SK-N-SH (cell line): ENCODE results near the gene PHLDB2. TPM values are rescaled to one million over a fixed set of nuclear protein-coding genes. Genes with fewer than 3 reads are reported as not detected.

Source experiments
- CTCF ChIA-PET: fragments of 300-600, 350-600 bp; formaldehyde crosslinking; extraction: SDS; loops from one replicate; lab custom pipeline; 2021; lab: Yijun Ruan, JAX
- POLR2A ChIA-PET: fragments of 350-600 bp; sonication (Branson Sonifier 250); formaldehyde crosslinking; extraction: SDS; loops from one replicate; lab custom pipeline; 2020; ENCODE audit warnings: antibody characterized with exemption, inconsistent platforms; lab: Yijun Ruan, JAX
- DNase-seq: peaks from one replicate; pipeline ENCODE4 v3.0.0; 2012
- H2AFZ ChIP-seq: fragments of 200-600 bp; sonication (generic); 2 replicates; pipeline ENCODE4 v1.8.1; 2016; ENCODE audit warnings: antibody characterized with exemption, mild to moderate bottlenecking, low read depth
- H3F3A ChIP-seq: fragments of 200-600 bp; sonication (generic); replicated peaks from 2 replicates; pipeline ENCODE3; 2016; ENCODE audit warnings: antibody characterized with exemption, mild to moderate bottlenecking; ENCODE audit not compliant: insufficient read depth
- H3K27ac ChIP-seq, 2 experiments: fragments of 200-500 bp in 1 of 2; fragments of 200-600 bp in 1 of 2; sonication (Bioruptor generic) in 1 of 2; sonication (generic), shearing (Covaris generic) in 1 of 2; 2 replicates each; pipeline versions ENCODE4 v1.5.1 to v1.6.1; 2014 to 2016; ENCODE audit warnings: low read depth in 2 of 2, inconsistent platforms in 1 of 2, low read length in 1 of 2, mild to moderate bottlenecking in 1 of 2, mixed read lengths in 1 of 2
- H3K27me3 ChIP-seq: fragments of 200-600 bp; sonication (generic), shearing (Covaris generic); 2 replicates; pipeline ENCODE4 v1.6.1; 2016; ENCODE audit warnings: mixed run types; ENCODE audit not compliant: insufficient read depth
- H3K36me3 ChIP-seq, 2 experiments: fragments of 200-500 bp in 1 of 2; fragments of 200-600 bp in 1 of 2; sonication (Bioruptor generic) in 1 of 2; sonication (generic) in 1 of 2; replicated peaks in 1 of 2; 2 replicates each; pipeline versions ENCODE3 to v1.5.1; 2014 to 2016; ENCODE audit warnings: low read length in 1 of 2, mild to moderate bottlenecking in 1 of 2; ENCODE audit not compliant: insufficient read depth in 2 of 2, control insufficient read depth in 1 of 2
- H3K4me1 ChIP-seq, 2 experiments: fragments of 200-500 bp in 1 of 2; fragments of 200-600 bp in 1 of 2; sonication (Bioruptor generic) in 1 of 2; sonication (generic), shearing (Covaris generic) in 1 of 2; 2 replicates each; pipeline versions ENCODE4 v1.5.1 to v1.6.1; 2014 to 2016; ENCODE audit warnings: low read depth in 1 of 2, low read length in 1 of 2, mixed run types in 1 of 2; ENCODE audit not compliant: insufficient read depth in 2 of 2, control insufficient read depth in 1 of 2
- H3K4me2 ChIP-seq: fragments of 200-600 bp; sonication (generic), shearing (Covaris generic); 2 replicates; pipeline ENCODE4 v1.6.1; 2017; ENCODE audit warnings: mixed run types
- H3K4me3 ChIP-seq, 2 experiments: fragments of 200-500 bp in 1 of 2; fragments of 200-600 bp in 1 of 2; sonication (Bioruptor generic) in 1 of 2; sonication (generic), shearing (Covaris generic) in 1 of 2; 2 replicates each; pipeline versions ENCODE4 v1.5.1 to v1.8.1; 2014 to 2016; ENCODE audit warnings: low read depth in 2 of 2, inconsistent platforms in 1 of 2, low read length in 1 of 2, mild to moderate bottlenecking in 1 of 2, mixed read lengths in 1 of 2, moderate library complexity in 1 of 2
- H3K79me2 ChIP-seq: fragments of 200-600 bp; sonication (generic); 2 replicates; pipeline ENCODE4 v1.8.1; 2017; ENCODE audit warnings: mild to moderate bottlenecking; ENCODE audit not compliant: insufficient read depth
- H3K9ac ChIP-seq: fragments of 200-600 bp; sonication (generic); 2 replicates; pipeline ENCODE4 v1.6.1; 2017; ENCODE audit warnings: mixed run types
- H3K9me2 ChIP-seq: fragments of 200-600 bp; sonication (generic); 2 replicates; pipeline ENCODE4 v1.6.1; 2017; ENCODE audit warnings: mixed run types
- H3K9me3 ChIP-seq: fragments of 200-600 bp; sonication (generic); 2 replicates; pipeline ENCODE4 v1.6.1; 2017; ENCODE audit warnings: mixed run types, mild to moderate bottlenecking, moderate library complexity
- H4K20me1 ChIP-seq: fragments of 200-600 bp; sonication (generic); 2 replicates; pipeline ENCODE4 v1.6.1; 2017; ENCODE audit warnings: mild to moderate bottlenecking, mixed run types; ENCODE audit not compliant: insufficient read depth
- CHD2 ChIP-seq: fragments of 150-350 bp; IDR thresholded peaks from 2 replicates; pipeline ENCODE4 v1.6.1; 2018; ENCODE audit warnings: low read length; ENCODE audit not compliant: partially characterized antibody
- CTCF ChIP-seq: fragments of 200-600 bp; sonication (generic); IDR thresholded peaks from 2 replicates; pipeline ENCODE4 v1.6.1; 2017; ENCODE audit warnings: antibody characterized with exemption, mild to moderate bottlenecking, moderate library complexity
- ELF1 ChIP-seq: IDR thresholded peaks from 2 replicates; pipeline ENCODE4 v1.4.0; 2012
- EP300 ChIP-seq, 2 experiments: IDR thresholded peaks; 2 replicates each; pipeline versions ENCODE4 v1.4.0 to v1.6.1; 2012; ENCODE audit warnings: borderline replicate concordance in 1 of 2, low read depth in 1 of 2, low read length in 1 of 2
- EZH2phosphoT487 ChIP-seq: fragments of 200-600 bp; sonication (generic); IDR thresholded peaks from 2 replicates; pipeline ENCODE4 v1.6.1; 2017; ENCODE audit warnings: low read depth, mixed run types, mild to moderate bottlenecking, antibody characterized with exemption, moderate library complexity, borderline replicate concordance
- FOSL2 ChIP-seq: IDR thresholded peaks from 2 replicates; pipeline ENCODE4 v1.4.0; 2012; ENCODE audit warnings: low read depth, mild to moderate bottlenecking, moderate library complexity, borderline replicate concordance
- FOXJ3 ChIP-seq: sonication (generic); formaldehyde crosslinking; IDR thresholded peaks from 2 replicates; pipeline ENCODE4 v1.5.1; 2020; ENCODE audit warnings: mild to moderate bottlenecking, missing genetic modification reagents
- FOXM1 ChIP-seq: IDR thresholded peaks from 2 replicates; pipeline ENCODE4 v1.4.0; 2012; ENCODE audit warnings: low read depth, mild to moderate bottlenecking
- GABPA ChIP-seq: IDR thresholded peaks from 2 replicates; pipeline ENCODE4 v1.4.0; 2012; ENCODE audit warnings: low read depth, mild to moderate bottlenecking
- GATA2 ChIP-seq: sonication (generic); formaldehyde crosslinking; IDR thresholded peaks from 2 replicates; pipeline ENCODE4 v1.5.0; 2020; ENCODE audit warnings: mild to moderate bottlenecking, missing genetic modification reagents
- IRF3 ChIP-seq: fragments of 150-350 bp; IDR thresholded peaks from 2 replicates; pipeline ENCODE4 v1.6.1; 2016; ENCODE audit warnings: mild to moderate bottlenecking, low read depth, low read length
- JUND ChIP-seq: IDR thresholded peaks from 2 replicates; pipeline ENCODE4 v1.4.0; 2012
- MAX ChIP-seq: IDR thresholded peaks from 2 replicates; pipeline ENCODE4 v1.4.0; 2012; ENCODE audit warnings: low read depth
- MEF2A ChIP-seq: IDR thresholded peaks from 2 replicates; pipeline ENCODE4 v1.4.0; 2012; ENCODE audit warnings: low read depth, borderline replicate concordance
- NFIC ChIP-seq: IDR thresholded peaks from 2 replicates; pipeline ENCODE4 v1.4.0; 2012; ENCODE audit warnings: borderline replicate concordance
- NRF1 ChIP-seq: IDR thresholded peaks from 2 replicates; pipeline ENCODE4 v1.6.1; 2012; ENCODE audit warnings: low read depth, mild to moderate bottlenecking, low read length
- RAD21 ChIP-seq: IDR thresholded peaks from 2 replicates; pipeline ENCODE4 v1.6.1; 2012; ENCODE audit warnings: mild to moderate bottlenecking, low read length
- RFX5 ChIP-seq: IDR thresholded peaks from 2 replicates; pipeline ENCODE4 v1.6.1; 2012; ENCODE audit warnings: mild to moderate bottlenecking, improper control_type of control experiment, low read length
- RXRA ChIP-seq: IDR thresholded peaks from 2 replicates; pipeline ENCODE4 v1.4.0; 2012; ENCODE audit warnings: low read depth, mild to moderate bottlenecking, borderline replicate concordance
- SIN3A ChIP-seq: IDR thresholded peaks from 2 replicates; pipeline ENCODE4 v1.6.1; 2012; ENCODE audit warnings: low read depth, mild to moderate bottlenecking, low read length, moderate library complexity, borderline replicate concordance
- TCF12 ChIP-seq: IDR thresholded peaks from 2 replicates; pipeline ENCODE4 v1.4.0; 2012
- TEAD4 ChIP-seq: IDR thresholded peaks from 2 replicates; pipeline ENCODE4 v1.4.0; 2012; ENCODE audit warnings: mild to moderate bottlenecking, borderline replicate concordance; ENCODE audit not compliant: insufficient read depth
- USF1 ChIP-seq: IDR thresholded peaks from 2 replicates; pipeline ENCODE4 v1.4.0; 2012; ENCODE audit warnings: low read depth, borderline replicate concordance
- WGBS: methylation state at CpG from one replicate; pipeline ENCODE4 v1.1.6; 2017; ENCODE audit warnings: low lambda C conversion rate; 5-methylcytosine and 5-hydroxymethylcytosine counted together
- polyA plus RNA-seq, 3 experiments: library from polyadenylated mRNA; depleted of rRNA; stranded (reverse); fragments of >200 nt; gene quantifications; 2 replicates each; pipeline ENCODE4 v1.2.3, GENCODE V29; 2012

The PHLDB2 gene
- polyA plus RNA-seq, 1 of the 3 experiments (the other 2 are of a cell fraction) = 18.0 TPM

GRCh38 chr3:111881480-111881879 is 22.4 kb downstream of the PHLDB2 start:
- Histone ChIP-seq H3K4me3 (no peak overlapping the region), H3K9me2 (no peaks in the 10 kb centered on the region), H3F3A (no peaks in the 10 kb centered on the region), H3K9ac (no peak overlapping the region), H4K20me1 (peaks cover 3% of the 10 kb centered on the region; the same call in 1 of the 2 replicates), H2AFZ (no peak overlapping the region), H3K36me3 (peaks cover 20 to 47% of the 10 kb centered on the region in 2 experiments), H3K4me1 (no peaks in the 10 kb centered on the region), H3K9me3 (no peaks in the 10 kb centered on the region), H3K4me2 (no peak overlapping the region), H3K27me3 (no peaks in the 10 kb centered on the region), H3K79me2 (peaks cover 100% of the 10 kb centered on the region), H3K27ac (no peak overlapping the region)
- no peak for DNase-seq
- TF ChIP-seq GATA2 (CRISPR knock-in tag) (no peak), TEAD4 (no peak), TCF12 (no peak), MEF2A (no peak), CHD2 (no peak), NFIC (no peak), USF1 (no peak), ELF1 (no peak), MAX (no peak), FOXM1 (no peak), JUND (no peak), EZH2phosphoT487 (no peak), IRF3 (no peak), GABPA (no peak), CTCF (no peak)
- POLR2A ChIA-PET = no interaction called here
- CTCF ChIA-PET = interaction anchor here (1.0 to 2.3 kb wide), 2 partner anchors 14 to 86 kb away, joined by 3 to 6 read pairs; no protein-coding TSS in a partner anchor

GRCh38 chr3:111882194-111882593 is 23.1 kb downstream of the PHLDB2 start:
- no peaks in the 10 kb centered on the region for H3F3A ChIP-seq
- peaks cover 100% of the 10 kb centered on the region for H3K79me2 ChIP-seq
- H3K36me3 ChIP-seq = peaks cover 20 to 54% of the 10 kb centered on the region in 2 experiments
- DNase-seq = no peak
- H4K20me1 ChIP-seq = peaks cover 3% of the 10 kb centered on the region; the same call in 1 of the 2 replicates
- H3K9ac ChIP-seq = no peak overlapping the region
- 100% methylated on average over 2 of the region's 2 CpGs for WGBS
- ChIA-PET CTCF (interaction anchor here (1.0 to 2.3 kb wide), 3 partner anchors 13 to 85 kb away, joined by 3 to 6 read pairs (median 3); no protein-coding TSS in a partner anchor), POLR2A (no interaction called here)
- H3K4me1 ChIP-seq = no peaks in the 10 kb centered on the region
- H3K9me2 ChIP-seq = no peaks in the 10 kb centered on the region
- H3K27ac ChIP-seq = no peak overlapping the region
- no peak overlapping the region for H3K4me3 ChIP-seq
- H3K4me2 ChIP-seq = no peak overlapping the region
- H3K9me3 ChIP-seq = no peaks in the 10 kb centered on the region
- no peak overlapping the region; the same call in 1 of the 2 replicates for H2AFZ ChIP-seq
- no peaks in the 10 kb centered on the region for H3K27me3 ChIP-seq
- no peak for TF ChIP-seq CTCF
- no peak for TF ChIP-seq JUND
- TF ChIP-seq SIN3A = no peak
- no peak for TF ChIP-seq GABPA
- no peak for TF ChIP-seq NRF1
- no peak for TF ChIP-seq RAD21
- TF ChIP-seq FOXJ3 (CRISPR knock-in tag) = no peak
- no peak for TF ChIP-seq RFX5
- TF ChIP-seq GATA2 (CRISPR knock-in tag) = no peak
- TF ChIP-seq RXRA = no peak
- TF ChIP-seq EP300 (IDR thresholded peaks at IDR 0.05; ENCODE audit: borderline replicate concordance in 1 of 2, low read depth in 1 of 2, low read length in 1 of 2) = no peak
- TF ChIP-seq TCF12 = no peak
- no peak for TF ChIP-seq FOSL2
- TF ChIP-seq USF1 = no peak
